GM21526 (cell line): ENCODE measurements around the gene ANAPC5.
"Not testable (repeated sequence)": the region's sequence is repeated elsewhere in the genome, so short reads cannot be mapped to it uniquely, and the experiment has no call there.

ENCODE experiments used
- ATAC-seq: cut with Tn5 transposase; IDR thresholded peaks from one replicate; pipeline ENCODE4 v1.9.1; 2021; ENCODE audit warnings: moderate library complexity; ENCODE audit not compliant: unreplicated experiment, low FRiP score

ANAPC5 gene

DNA sequence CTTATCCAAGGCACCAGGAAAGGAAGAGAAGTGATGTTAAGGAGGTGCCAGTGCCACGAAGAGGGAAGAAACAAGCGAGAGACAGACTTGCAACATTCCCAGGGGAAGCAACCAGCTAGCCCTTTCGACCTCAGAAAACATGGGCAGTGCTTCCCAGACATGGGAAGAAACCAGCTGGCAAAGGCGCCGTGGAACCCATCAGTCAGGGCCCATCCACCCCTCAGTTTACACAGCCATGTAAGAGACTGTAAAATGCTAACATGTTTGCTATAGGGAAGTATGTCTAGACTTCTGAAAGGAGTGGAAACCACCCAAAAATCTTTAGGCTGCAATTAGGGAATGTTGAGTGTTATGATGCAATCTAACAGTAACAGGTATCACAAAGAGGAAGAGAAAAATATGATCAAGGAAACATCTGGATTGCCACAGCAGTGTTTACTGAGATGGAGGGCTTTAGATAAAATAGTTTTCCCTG is 26.3 kb downstream of the ANAPC5 start:
- ATAC-seq, result no peak

DNA sequence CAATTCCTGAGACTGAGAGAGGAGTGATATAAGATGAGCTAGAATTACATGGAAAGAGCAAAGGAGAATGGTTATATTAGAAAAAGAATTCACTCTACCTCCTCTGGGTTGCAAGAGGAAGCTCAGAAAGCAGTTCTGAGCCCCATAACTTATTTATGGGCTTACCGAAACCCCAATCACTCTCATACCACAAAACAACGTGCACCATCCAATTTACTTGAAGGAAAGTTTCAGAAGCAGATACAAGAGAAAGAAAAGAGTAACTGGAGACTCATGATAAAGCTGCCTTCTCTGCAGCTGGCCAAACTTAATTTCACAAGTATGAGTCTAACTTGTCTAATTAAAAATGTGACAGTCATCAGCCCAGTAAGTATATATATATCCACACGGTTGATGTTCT is 28.3 kb downstream of the ANAPC5 start:
- no peak for ATAC-seq

DNA sequence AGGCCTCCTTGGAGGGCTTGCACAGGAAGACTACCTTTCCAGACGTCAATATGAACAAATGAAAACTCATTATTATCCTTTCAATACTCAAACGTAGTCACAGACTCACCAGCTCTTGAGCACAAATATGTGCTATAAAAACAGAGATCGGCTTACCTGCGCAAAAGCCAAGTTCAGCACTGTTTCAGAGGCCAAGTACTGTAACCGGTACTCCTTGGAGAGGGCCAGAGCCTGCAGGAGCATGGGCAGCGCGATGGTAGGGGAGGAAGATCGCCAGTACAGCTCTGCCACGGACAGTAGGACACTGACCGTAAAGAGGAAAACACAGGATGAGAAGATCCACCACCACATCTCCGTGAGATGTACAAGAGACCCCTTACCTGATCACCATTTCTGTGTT is 34.1 kb downstream of the ANAPC5 start:
- ATAC-seq, result no peak

GRCh38 chr12:121314431-121314830 is 37.8 kb downstream of the ANAPC5 start:
- ATAC-seq, result no peak

- ATAC-seq, result not testable (repeated sequence)
These were observed 42.0 kb downstream of the ANAPC5 start for GRCh38 chr12:121310231-121310630.

DNA sequence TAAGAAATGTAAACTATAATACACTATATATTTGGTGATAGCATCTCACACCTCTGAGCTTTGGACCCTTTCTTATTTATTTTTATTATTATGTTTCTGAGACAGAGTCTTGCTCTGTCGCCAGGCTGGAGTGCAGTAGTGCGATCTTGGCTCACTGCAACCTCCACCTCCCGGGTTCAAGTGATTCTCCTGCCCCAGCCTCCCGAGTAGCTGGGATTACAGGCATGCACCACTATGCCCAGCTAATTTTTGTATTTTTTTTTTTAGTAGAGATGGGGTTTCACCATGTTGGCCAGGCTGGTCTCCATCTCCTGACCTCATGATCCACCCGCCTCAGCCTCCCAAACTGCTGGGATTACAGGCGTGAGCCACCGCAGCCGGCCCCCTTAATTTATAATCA is 44.8 kb downstream of the ANAPC5 start:
- ATAC-seq, result not testable (repeated sequence)

DNA sequence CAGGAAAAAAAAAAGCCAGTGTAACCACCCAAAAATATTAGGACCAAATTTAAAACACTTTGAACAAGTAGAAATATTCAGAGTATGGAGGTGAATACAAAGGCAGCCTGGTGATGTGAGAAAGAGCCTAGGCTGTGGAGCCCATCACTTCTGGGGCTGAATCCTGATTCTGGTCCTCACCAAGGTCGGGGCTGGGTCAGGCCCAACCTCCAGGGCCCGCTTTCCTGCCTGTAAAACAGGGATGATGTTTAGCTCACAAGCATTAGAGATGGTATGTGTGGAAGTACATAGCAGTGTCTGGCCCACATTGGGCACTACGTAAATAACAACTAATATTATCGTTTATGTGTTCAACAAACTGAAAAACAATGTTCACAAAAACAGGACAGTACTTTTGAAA is 47.9 kb downstream of the ANAPC5 start:
- no peak for ATAC-seq

DNA sequence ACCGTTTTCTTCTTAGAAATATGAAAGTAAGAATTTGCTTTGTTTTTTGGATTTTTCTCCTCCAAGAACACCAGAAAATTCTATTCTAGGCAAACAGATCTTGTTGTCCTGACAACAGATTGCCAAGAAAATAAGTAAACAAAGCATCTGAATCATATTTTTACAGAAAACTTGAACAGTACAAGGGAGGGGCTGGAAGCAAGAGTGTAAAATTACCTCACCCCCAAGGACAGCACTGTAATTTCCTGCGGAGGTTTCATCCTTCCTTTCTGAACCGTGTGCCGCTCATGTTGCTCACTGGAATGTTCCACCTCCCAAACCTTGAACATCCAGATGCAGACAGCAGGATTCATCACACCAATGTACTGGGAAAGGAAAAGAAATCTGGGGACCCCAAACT is 50.3 kb downstream of the ANAPC5 start:
- ATAC-seq, result no peak

DNA sequence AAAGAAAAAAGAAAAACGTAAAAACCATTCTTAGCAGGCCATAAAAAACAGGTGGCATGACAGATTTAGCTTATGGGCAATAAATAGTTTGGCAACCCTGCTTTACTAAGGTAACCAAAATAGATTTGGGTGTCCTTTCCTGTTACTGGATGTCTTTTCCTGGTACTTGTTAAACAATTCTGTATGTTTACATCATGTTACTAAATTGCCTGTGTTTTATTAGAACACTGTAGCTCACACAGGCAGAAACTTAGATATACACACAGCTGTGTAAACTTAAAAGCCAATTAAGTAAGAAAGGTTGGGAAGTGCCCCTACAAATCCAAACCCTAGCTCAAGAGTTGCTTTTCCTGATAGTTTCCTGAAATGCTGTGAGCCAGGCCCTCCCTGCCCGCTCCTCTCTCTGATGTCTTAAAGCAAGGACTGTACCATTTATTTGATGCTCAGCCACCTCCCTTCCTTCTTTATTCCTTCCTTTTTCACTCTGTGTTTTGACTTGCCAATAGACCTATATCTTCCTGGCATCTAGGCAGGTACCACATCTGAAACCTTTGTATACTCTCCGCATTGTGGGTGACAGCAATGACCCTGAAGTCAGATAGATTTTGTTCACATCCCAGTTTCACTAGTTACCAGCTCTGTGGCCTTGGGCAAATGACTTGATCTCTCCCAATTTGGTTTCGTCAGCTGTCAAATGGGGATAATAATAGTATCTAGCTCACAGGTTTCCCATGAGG is 52.0 kb downstream of the ANAPC5 start:
- no peak for ATAC-seq

GRCh38 chr12:121299662-121300061 is 52.5 kb downstream of the ANAPC5 start:
- no peak for ATAC-seq

GRCh38 chr12:121298411-121298810 is 53.8 kb downstream of the ANAPC5 start:
- not testable (repeated sequence) for ATAC-seq

- no peak for ATAC-seq
These were observed 54.7 kb downstream of the ANAPC5 start for GRCh38 chr12:121297435-121297991.

DNA sequence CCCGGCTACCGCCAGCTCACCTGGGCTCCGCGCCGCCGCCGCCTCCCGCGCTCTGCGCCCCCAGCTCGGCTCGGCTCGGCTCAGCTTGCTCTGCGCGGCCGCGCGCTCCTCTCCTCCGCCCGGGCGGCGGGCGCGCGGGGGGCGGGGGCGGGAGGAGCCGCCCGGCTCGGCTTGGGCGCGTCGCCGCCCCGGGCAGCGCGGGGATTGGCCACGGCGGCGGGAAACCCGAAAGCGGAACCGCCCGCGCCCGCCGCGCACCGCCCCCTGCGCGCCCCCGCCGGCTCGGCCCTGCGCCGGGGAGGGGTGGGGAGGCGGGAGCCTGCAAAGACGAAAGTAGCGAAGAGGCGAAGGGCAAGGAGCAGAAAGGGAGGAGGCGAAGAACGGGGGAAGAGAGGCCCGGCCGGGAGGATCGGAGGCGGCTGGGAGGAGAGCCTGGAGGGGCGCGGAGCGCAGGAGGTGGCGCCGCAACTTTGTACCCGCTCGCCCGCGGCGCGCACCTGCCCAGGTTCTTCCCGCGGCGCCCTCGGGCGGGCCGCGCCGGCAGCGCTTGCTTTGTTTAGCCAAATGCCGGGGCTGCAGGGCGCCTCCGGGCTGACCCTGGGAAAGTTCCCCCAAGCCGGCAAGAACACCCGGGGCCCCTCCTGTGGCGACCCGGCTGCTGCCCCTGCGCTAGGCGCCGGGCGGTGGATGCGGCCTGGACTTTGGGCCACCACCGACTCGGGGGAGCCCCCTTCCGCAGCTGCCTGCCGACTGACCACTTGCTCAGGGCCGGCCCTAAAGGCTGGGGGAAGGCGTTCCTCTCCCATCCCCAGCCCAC is 55.4 kb downstream of the ANAPC5 start, which contains the start of gene CAMKK2:
CAMKK2 (minus strand) TSS at position 92 of the 817 bp plus-strand sequence. CDS start 22,183 bp downstream, outside the sequence.
- ATAC-seq, result peak; percentile 56

DNA sequence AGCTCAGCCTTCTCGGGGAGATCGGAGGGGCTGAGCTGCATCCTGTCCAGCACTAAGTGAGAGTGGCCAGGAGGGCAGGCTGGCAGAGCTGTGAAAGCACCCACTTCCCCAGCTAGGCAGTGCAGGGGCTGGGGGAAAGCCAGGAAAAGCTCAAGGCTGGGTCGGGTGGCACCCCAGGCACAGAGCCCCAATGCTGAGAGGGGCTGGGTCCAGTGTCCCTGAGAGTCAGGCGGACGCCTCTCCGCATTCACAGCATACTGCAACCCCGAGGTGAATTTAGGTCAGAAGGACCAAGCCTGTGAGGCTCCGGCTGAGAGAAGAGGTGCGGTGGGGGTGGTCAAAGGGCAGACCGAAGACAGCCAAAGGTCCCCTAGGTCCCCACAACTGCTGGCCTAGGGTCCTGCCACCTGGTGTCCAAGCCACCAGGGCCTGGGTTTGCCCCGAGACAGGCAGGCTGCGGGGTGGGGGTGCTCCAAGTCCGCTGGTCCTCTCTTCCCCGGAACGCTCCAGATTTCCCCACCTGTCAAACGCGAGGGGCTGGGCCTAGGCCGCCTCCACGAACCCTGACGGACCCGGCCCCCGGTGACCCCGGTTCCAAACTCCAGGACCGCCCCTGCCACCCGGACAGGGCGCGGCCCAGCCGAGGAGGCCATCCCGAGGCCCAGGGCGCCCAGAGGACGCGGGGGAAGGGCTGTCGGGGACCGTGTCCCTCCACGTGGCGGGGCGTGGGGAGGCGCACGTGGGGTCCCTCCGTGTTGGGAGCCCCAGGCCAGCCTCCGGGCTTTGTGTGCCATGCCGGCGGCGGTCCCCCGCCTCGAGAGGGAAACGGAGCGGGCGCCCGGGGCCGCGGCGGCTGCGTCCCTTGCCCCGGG is 56.2 kb downstream of the ANAPC5 start:
- peak; percentile 25 for ATAC-seq

DNA sequence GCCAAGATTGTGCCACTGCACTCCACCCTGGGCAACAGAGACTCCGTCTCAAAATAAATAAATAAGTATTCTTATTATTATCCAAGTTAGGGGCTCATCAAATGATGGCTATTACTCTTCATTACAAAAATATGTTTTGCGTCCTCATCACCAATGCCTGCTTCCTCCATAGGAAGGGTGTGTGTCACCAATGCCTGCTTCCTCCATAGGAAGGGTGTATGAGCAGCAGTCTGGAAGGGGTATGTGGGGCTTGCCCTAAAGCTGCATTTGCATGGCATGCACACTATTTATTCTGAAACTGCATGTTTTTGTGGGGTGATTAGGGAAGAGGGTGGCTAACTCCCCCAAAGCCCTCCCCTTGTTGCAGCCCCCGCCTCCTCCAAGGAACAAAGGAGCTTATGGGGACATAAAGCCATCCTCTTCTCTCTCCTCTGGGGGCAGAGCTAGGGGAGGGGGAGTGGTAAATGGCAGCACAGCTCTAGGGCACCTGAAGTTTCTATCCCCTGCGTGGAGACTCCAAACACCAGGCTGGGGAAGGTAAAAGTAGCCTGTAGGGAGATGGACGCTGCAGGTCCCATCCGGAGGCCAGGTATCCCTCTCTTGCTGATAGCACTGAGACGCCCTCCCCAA is 57.0 kb downstream of the ANAPC5 start:
- ATAC-seq, result peak; percentile 5

- ATAC-seq, result no peak
These were observed 57.9 kb downstream of the ANAPC5 start for GRCh38 chr12:121294151-121294889.

DNA sequence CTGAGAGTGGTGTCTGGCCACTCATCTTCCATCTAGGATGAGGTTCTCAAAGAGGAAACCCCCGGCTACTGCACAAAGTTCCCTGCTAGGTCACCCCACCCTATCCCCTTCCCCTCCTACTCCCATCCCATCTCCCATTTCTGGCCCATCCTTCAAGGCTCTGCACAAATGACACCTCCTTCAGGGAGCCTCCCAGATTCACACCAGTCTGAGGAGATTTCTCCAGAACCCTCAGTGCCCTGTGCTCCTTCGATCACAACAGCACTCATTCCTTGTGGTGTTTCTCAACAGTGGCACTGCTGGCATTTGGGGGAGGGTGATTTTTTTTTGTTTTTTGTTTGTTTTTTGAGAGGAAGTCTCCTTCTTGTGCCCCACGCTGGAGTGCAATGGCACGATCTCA is 58.6 kb downstream of the ANAPC5 start:
- ATAC-seq, result no peak

DNA sequence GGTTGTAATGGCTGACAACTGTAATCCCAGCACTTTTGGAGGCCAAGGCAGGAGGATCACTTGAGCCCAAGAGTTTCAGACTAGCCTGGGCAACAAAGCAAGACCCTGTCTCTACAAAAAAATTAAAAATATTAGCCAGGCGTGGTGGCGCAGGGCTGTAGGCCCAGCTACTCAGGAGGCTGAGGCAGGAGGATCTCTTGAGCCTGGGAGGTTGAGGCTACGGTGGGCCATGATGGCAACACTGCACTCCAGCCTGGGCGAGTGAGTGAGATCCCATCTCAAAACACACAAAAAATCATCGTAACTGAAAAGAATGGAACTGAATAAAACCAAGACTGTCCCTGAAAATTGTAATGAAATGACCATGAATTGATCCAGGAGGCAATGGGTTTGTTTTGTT is 61.8 kb downstream of the ANAPC5 start:
- ATAC-seq, result no peak

- no peak for ATAC-seq
These were observed 62.2 kb downstream of the ANAPC5 start for GRCh38 chr12:121289962-121290361.
